GM18498 (cell line): ENCODE measurements around the gene TIE1.
"Not testable (repeated sequence)": the region's sequence is repeated elsewhere in the genome, so short reads cannot be mapped to it uniquely, and the experiment has no call there.

ENCODE experiments used
- ATAC-seq: cut with Tn5 transposase; IDR thresholded peaks from one replicate; pipeline ENCODE4 v1.9.1; 2021; ENCODE audit warnings: mild to moderate bottlenecking, moderate library complexity; ENCODE audit not compliant: unreplicated experiment

Gene TIE1

DNA sequence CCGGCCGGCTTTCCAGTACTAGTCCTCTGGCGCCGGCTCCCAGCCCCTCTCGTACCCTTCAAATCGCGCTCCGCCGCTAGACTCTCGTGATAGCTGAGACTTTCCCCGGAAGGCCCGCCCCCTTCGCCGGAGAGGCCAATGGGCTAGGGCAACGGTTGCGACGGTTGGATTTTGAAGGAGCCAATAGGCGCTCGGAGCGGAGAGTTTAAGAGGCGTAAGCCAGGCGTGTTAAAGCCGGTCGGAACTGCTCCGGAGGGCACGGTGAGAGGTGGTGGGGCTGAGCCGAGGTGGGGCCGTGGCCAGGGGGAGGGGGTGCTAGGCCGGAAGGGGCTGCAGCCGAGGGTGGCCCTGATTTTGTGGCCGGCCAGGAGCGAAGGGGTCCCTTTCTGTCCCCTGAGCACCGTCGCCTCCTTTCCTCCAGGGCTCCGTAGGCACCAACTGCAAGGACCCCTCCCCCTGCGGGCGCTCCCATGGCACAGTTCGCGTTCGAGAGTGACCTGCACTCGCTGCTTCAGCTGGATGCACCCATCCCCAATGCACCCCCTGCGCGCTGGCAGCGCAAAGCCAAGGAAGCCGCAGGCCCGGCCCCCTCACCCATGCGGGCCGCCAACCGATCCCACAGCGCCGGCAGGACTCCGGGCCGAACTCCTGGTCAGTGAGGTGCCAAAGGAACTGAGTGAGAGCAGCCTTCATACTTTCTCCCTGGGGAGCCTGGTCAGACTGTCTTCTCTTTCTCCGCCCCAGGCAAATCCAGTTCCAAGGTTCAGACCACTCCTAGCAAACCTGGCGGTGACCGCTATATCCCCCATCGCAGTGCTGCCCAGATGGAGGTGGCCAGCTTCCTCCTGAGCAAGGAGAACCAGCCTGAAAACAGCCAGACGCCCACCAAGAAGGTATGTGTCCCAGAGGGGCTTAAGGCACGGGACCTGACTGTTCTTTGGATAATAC lies 58.2 kb downstream of the TIE1 start, which contains the start of gene CDC20:
TSS of gene CDC20 (plus strand) at position 236 of the 948 bp plus-strand sequence. CDS start at position 471, 235 bp downstream.
- ATAC-seq, result peak; percentile 95

DNA sequence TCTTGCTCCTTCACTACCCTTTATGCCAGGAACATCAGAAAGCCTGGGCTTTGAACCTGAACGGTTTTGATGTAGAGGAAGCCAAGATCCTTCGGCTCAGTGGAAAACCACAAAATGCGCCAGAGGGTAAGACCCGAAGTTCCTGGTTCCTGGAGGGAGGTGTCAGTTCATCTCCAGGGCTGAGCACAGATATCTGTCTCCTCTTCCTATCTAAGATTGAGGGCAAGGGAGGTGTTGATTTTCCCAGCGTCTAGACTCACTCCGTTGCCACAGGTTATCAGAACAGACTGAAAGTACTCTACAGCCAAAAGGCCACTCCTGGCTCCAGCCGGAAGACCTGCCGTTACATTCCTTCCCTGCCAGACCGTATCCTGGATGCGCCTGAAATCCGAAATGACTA lies 58.9 kb downstream of the TIE1 start:
- ATAC-seq, result no peak

DNA sequence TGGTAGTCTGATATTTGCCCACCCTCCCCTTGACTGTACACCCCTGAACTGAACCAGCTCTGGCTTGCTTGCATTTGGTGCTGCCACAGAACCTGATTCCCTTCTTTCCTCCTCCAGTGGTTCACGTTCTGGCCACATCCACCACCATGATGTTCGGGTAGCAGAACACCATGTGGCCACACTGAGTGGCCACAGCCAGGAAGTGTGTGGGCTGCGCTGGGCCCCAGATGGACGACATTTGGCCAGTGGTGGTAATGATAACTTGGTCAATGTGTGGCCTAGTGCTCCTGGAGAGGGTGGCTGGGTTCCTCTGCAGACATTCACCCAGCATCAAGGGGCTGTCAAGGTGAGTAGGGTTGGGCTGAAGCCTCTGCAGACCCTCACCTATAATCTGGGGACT lies 59.8 kb downstream of the TIE1 start:
- no peak for ATAC-seq

DNA sequence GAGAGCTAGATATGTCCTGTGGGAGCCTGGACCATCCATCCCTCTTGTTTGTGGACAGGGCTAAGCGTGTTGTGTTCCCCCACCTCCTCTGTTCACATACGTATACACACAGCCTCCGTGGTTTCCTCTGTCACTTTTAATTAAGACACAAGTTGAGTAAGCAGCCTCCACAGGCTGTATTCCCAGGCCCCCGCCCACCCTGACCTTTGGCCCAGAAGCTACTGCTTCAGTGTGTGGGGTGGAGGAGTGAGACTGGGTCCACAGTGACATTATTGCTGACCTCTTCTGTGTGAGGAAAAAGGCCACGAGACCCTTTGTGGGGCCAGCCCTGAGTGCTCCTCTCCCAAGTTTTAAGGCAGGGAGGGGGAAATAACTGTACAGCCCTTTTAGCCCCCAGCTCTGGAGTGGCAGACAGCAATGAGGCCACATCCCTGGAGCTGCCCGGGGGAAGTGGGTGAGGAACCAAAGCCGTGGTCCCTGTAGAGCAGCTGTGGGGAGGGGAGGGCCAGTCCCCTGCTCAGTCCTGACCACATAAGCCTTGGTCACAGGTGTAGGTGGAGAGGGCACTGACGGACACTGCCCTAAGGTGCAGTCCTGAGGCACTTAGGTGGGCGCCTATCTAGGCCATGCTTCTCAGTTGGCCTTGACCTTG lies 62.6 kb downstream of the TIE1 start:
- ATAC-seq, result no peak

DNA sequence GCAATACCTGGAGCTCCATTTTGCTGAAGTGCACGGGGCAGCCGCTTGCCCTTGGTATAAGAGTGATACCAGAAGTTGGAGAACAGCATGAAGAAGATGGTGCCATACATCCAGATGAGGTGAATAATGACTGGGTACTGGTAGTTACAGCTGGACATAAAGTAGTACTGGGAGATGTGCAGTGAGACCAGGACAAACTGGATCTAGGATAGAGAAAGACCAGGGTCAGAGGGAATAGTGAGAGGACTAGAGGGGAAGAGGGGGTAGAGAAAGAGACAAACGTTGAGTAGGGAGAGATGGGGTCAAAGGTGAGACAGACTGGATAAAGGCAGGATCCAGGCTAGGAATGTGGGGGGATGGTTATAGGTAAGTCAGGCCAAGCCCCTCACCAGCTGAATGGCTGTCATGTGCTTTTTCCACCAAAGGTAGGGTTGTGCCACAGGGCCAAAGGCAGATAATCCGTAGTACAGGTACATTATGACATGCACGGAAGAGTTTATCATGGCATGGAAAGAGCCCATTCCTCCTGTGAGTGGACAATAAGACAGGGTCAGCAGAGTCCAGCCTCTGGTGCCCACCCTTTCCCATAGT lies 63.2 kb downstream of the TIE1 start:
- no peak for ATAC-seq

DNA sequence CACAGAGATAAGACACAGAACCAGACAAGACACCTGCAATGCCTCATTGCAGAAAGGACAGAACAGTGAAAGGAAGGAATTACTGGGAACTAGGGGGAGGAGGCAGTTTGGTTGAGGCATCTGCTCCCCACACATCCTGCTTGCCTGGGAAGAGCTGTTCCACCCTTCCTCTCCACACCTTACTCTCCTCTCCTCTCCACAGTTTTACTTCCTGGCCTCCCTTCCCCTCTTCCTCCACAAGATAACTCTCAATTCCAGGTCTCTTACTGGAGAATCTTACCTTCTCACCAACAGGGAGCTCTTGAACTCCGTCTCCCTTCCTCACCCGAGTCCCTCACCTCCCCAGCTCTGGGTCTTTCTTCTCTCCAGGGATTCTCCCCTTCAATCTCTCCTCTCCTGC lies 64.9 kb downstream of the TIE1 start:
- no peak for ATAC-seq

DNA sequence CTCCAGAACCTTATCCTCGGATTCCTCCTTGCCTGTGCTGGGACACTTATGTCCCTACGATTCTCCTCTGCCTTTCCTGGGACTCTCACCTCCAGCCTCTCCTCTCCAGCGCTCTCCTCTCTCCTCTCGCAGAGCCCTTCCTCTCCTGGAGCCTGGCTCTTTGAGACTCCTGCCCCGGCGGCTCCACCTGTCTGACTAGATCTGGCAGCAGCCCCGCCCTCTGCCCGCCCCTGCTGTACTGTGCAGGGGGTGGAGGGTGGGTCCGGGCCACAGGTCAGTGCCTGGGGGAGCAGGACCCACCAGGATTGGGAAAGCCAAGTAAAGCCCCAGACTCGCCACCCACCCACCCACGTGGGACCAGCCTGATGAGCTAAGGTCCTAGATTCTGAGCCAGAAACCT lies 65.4 kb downstream of the TIE1 start:
- no peak for ATAC-seq

DNA sequence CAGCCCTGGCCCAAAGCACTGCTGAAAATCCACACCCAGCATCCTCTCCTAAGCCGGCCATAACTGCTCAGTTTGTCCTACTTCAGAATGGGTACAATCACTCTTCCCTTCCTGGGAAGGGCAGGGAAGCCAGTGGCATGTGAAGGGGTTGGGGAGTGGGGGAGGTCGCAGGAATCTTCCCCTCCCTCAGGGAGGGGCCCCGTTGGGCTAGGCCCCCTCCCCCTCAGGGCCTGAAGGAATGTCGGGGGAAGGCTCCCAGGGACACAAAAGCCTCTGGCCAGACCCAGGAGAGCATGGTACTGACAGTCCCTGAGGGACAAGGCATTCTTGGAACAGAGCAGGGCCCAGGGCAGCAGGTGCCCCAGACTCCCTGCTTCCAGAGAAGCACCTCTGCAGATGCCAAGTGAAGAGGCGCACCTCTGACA lies 65.8 kb downstream of the TIE1 start:
- no peak for ATAC-seq

DNA sequence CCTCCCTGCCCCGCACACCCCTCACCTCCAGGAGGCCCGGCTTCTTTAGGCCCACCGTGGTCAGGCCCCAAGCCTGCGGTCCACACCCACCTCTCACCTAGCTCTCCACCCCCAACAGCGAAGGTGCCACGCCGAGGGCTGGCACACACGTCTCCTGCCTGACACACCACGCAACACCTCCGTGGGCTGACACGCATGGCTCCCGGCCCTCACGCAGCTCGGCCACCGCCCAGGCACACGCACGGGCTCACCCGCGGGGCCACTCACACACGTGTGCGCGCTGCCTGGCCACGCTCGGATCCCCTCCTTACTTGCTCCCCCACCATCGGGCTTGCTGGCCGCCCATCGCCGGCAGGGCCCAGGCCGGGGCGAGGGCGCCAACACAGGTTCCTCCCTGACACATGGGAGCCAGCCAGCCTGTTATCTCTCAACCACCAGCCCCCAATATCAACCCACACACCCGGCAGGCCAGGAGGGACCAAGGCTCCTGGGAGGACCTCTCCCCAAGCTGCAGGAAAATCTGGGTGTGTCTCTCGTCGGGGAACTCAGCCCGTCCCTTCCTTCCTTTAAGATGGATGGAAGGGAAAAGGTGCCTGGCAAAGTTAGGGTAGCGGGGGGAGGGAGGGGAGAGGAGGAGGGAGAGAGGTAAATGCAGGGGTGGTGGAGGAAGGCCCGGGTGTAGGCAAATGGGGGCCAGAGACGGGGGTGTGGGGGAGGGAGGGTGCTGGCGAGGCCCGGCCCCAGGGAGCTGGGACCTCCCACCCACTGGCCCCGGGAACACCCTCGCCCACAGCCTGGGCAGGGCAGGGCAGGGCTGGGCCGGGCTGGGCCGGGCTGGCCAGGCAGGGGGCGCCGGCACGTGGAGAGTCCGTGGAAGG lies 66.5 kb downstream of the TIE1 start:
- ATAC-seq, result peak; percentile 53

DNA sequence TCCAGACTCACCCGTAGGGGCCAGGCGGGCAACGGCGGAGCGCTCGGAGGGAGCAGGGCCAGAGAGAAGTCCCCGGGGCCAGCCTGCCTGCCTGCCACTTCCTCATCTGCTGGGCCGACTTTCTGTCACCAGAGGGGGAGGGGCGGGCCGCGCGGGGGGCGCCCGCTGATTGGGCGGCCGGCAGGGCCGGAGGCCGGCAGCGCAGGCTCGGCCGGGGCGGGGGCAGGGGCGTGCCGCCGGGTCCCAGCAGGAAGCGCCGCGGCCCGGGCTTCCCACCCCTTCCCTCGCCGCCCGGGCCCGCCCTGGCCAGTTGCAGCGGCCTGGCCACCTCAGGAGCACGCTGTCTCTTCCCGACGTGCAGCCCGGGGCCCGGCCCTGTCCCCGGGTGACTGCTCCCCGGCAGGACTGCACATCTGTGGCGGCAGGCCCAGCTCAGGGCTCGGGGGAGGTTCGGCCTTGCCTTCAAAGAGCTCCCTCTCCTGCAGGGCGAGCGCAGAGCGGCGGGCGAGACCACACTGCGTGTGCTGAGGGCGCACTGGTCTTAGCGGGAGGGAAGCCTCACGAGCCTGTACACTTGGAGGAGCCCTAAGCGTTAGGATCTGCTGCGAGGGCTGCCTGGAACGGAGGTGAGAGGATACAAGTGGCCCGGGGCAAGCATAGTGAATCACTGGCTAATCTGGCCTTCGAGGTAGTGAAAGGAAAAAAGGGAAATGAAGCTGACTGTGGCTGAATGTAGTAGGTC lies 67.3 kb downstream of the TIE1 start, which contains the start of gene ELOVL1:
TSS of gene ELOVL1 (minus strand) at position 108 of the 742 bp plus-strand sequence. CDS start 2,402 bp downstream, outside the sequence.
- peak; percentile 80 for ATAC-seq

DNA sequence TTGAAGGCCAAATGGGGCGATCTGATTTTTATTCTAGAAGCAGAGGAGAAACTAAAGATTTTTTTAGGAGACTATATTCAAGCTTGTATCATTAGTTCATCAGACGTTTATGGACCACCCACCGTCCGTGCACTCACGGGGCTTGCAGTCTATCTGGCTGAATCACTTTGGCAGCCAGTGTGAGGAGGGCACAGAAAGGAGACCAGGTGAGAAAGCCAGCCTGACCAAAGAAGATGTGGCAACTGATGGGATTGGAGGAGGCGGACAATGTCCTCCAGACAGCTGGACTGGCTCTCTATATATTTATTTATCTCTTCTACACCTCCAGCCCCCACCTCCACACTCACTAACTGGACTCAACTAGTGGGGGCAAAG lies 67.9 kb downstream of the TIE1 start:
- no peak for ATAC-seq

DNA sequence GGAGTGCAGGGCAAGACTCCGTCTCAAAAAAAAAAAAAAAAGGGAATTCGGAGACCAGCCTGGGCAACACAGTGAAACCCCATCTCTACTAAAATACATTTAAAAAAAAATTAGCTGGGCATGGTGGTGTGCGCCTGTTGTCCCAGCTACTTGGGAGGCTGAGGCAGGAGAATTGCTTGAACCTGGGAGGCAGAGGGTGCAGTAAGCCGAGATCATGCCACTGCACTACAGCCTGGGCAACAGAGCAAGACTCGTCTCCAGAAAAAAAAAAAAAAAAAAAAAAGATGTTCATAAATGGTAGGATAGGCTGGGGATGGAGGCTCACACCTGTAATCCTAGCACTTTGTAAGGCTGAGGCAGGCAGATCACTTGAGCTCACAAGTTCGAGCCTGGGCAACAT lies 69.0 kb downstream of the TIE1 start:
- ATAC-seq, result not testable (repeated sequence)

DNA sequence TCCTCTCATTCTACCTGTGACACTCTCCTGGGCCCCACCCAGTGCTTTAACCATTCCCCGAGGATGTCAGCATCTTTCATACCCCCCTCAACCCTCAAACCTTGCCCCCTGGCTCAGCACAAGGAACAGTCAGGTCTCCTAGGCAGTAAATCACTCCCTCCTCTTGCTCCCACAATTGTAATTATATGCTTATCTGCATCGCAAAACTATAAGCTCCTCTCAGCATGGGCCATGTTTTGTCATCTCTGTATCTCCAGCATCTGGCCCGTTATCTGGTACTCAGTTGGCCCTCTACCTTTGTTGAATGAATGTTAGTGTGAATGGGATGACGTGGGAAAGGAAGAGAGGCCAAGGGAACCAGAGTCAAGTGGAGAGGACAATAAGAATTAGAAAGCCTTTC lies 69.8 kb downstream of the TIE1 start:
- no peak for ATAC-seq

DNA sequence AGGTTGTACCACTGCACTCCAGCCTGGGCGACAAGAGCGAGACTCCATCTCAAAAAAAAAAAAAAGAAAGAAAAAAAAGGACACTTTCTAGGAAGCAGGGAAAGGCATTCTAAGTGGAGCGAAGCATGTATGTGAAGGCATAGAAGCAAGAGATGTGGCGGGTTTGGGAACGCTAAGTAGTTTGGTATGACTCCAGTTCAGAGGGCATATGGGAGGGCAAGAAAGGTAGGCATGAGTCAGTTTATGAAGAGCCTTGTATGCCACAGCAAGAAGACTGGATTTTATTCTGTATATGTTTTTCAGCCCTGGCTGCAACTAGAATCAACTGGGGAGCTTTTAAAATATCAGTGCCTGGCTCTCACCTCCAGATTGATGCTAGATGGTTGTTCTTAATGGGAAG lies 71.4 kb downstream of the TIE1 start:
- ATAC-seq, result no peak
